ENCODE results near the gene BCAR3.
"Not testable (repeated sequence)": the region's sequence is repeated elsewhere in the genome, so short reads cannot be mapped to it uniquely, and the experiment has no call there.

The BCAR3 gene

DNA sequence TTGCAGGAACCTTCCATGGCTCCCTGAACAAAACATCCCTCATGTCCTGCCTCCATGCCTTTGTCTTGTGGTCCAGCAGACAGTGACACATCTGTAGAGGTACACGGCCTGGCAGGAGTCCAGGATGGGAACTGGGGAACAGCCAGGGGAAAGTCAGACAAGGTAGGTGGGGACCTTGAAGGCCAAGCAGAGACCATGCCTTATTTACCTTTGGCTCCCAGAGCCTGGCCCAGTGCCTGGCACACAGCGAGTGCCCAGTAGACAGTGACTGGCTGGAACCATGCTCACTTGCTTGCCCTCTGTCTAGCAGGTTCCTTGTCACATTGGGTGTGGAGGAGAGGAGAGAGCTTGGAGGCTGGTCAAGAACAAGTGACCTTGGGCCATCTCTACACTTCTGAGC lies 81.0 kb downstream of the BCAR3 start:
- in situ Hi-C loops (cut with MboI; ENCODE audit: low sequenced_read_pairs): no loop called here

DNA sequence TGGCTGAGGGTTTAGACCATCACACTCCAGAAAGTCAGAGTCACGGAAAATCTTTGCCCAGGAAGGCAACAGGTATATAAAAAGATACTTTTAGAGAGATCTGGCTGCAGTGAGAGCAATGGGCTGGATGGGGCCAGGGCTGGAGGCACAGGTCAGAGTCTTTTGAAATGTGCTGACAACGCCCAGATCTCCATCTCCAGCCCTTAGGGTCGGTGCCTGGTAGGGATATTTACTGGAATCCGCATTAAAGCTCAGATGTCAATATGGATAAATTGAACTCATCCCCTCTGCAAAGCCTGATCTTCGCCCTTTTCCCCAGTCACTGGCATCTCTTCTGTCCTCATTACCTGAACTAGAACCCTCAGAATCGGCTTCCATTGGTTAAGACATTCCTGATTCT lies 82.2 kb downstream of the BCAR3 start:
- in situ Hi-C loops (cut with MboI; ENCODE audit: low sequenced_read_pairs): no loop called here

DNA sequence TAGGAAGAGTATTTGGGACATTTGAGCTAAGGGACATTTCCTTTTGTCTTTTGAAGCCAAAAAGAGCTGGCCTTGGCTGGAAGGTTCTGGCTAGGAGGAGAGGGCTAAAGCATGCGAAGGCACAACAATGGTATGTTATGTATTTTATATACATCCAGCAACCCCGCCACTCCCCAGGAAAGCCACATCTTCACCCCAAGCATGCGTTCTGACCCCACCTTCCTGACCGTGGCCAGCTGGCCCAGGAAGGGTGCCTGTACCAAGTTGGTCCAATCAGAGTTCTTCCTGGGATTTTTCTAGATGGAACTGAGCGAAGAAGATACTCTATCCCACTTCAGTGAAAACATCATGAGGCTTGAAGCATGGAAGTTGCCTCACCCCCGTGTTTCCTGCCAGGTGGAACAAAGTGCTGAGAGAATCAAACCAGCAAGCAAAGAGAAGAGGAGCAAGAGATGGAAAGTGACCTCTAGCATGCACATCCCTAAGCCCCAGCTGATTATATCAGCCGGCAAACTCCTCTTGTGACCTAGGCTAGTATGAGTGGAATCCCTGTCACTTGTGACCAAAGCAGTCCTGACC lies 82.7 kb downstream of the BCAR3 start:
- in situ Hi-C loops (cut with MboI; ENCODE audit: low sequenced_read_pairs): no loop called here

DNA sequence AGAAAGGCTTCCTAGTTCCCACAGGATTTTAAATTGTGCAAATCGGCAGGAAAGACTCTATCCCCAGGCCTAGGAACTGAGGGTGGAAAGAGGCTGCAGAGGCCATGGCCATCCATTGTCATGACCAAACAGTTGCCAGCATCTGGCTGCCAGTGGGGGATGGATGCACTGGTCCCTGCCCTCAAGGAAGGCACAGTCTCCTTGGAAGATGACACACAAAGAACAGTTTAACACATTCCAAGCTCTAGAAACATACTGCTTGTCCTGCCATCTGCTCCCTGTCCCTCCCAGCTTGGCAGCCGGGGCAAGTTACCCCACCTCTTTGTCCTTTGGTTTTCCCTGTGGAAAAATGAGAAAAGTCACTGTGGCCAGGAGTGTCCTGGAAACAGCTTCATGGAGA lies 83.2 kb downstream of the BCAR3 start:
- in situ Hi-C loops (cut with MboI; ENCODE audit: low sequenced_read_pairs): no loop called here

DNA sequence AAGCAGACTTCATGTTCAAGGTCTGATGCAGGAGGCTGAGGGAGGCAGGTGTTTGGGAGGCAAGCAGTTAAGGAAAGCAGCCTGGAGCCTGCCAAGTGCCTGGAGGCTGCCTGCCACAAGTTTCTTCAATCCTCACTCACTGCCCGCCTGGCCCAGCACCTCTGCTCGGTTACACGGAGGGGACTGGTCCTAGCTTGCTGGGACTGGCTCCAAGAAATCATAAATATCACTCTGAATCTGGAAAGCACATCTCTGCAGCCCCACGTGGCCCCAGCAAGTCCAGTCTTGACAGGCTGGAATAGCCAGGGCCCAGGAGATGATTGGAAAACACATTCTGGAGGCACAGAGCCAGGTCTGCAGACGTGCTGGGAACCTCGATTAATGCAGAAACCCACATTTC lies 83.9 kb downstream of the BCAR3 start:
- in situ Hi-C loops (cut with MboI; ENCODE audit: low sequenced_read_pairs): no loop called here

DNA sequence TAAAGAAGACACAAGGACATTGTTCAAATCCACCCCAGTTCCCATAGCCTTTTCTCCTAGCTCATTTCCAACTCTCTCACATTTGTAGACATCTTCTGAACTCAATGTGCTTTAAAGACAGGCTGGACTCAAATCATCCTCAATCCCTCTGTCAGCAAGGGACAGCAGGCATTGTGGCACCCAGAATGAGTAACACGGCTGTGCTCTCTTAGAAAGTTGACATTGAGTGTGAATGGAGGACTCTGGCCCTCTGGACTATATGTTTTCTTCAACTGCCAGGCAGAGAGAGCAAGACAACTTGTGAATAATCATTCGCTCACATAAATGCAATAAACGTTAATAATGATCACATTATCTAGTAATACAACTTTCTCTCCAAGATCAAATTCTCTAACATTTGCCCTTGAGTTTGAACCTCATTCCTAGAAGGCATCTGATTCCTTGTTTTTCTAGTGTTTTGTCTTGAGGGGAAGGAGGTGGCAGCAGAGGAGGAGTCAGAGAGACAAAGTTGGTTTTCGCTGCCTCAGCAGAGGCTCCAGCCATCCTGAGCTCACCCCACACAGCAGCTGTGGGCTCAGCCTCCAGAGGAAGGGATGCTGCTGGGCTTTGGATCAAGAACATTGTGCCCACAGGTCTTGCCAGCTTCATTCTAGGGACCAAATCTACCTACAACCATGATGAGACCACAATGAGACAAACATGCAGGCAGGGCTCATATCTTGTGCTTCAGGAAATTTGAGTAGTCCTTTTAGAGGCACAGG lies 85.1 kb downstream of the BCAR3 start:
- in situ Hi-C loops (cut with MboI; ENCODE audit: low sequenced_read_pairs): no loop called here

DNA sequence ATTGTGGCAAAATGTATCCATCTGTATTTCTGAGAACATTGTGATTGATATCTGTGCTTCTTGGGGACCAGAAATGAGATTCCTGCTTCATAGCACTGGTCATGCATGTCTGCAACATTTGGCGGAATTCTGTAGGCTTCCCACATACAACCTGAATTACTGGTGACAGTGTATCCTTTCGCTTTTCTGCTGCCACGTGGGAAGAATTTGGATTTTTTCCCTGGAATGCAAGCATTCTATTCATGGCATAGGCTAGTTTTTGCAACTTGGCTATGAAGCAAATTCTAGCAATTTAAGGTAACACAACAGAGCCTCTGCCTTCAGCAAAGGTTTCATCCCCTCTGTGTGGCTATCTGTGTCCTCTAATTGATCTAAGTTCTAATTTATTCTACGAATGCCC lies 85.9 kb downstream of the BCAR3 start:
- in situ Hi-C loops (cut with MboI; ENCODE audit: low sequenced_read_pairs): no loop called here

DNA sequence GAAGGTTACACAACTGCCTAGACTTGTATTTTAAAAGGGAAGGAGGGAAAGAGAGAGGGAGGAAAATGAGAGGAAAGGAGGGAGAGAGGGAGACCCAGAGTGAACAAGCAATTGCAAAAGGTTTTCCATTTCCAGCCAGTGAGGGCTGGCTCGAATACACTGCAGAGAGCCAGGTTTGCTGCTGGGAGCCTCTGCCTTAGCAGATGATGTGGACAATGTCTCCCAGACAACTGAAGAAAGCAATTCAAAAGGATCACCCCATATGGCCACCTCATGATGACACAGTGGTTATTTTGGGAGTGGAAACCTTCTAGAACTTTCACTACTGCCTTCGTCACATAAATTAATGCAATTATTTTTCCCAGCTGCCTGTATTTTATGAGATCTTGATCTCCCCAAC lies 86.4 kb downstream of the BCAR3 start:
- in situ Hi-C loops (cut with MboI; ENCODE audit: low sequenced_read_pairs): no loop called here

DNA sequence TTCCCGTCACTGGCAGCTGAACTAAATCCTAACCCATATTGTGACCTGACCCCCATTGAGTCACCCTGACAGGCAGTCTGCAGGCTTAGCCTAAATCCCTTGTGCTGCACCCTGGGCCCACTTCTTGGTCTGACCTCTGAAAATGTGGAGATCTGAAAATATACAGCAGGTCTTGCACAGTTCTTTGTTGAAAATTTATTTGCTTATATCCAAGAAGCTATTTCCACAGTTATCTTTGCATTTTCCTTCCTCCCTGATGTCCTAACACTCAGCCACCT lies 87.1 kb downstream of the BCAR3 start:
- in situ Hi-C loops (cut with MboI; ENCODE audit: low sequenced_read_pairs): no loop called here

DNA sequence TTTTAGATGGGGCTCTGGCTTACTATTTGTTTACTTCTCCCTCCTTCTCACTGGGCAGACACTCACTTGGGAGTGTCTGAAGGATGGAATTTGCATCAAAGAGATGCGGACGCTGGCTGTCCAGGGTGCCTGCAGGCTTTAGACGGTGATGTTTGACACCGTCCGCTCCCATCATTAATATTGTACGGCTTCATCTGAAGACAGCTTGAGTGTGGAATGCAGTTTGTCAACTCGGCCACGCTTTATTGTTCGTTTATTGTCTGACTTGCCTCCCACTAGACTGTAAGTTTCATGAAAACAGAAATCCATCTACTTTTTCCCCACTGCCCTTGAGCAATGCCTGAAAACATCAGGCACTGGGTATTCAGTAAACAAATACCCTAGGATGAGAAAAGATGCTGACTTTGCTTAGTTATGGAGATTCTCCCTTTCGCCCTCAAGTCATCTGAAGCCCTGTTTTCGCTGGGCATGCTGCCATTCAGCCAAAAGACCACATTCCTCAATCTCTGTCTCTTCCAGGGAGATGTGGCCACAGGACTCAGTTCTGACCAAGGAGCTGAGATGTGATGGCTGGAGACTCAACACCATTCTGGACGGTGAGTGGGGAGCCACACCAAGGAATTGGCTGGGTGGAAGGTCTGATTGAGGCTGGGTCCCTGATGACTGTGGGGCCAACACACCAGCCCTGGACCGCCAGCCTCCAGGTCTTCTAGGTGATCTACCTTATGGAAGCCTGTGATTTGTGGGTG lies 87.6 kb downstream of the BCAR3 start:
- in situ Hi-C loops (cut with MboI; ENCODE audit: low sequenced_read_pairs): no loop called here

DNA sequence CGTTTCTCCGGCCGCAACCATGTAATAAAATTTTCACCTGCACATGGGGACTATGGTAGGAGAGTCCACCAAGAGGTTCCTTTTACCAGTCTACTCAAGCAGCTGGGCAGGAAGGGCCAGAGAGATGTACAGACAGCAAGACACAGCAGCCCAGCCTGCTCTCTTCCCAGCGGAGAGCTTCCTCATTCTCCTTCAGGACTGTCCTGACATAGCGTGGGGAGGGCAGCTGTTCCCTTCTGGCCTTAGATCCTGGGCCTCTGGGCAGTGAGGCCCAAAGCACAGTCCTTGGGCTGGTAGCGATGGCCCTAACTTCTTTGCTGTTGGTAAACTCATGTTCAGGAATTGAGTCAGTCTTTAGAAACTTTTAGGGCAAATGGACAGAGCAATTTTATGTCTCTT lies 89.1 kb downstream of the BCAR3 start:
- in situ Hi-C loops (cut with MboI; ENCODE audit: low sequenced_read_pairs): no loop called here

DNA sequence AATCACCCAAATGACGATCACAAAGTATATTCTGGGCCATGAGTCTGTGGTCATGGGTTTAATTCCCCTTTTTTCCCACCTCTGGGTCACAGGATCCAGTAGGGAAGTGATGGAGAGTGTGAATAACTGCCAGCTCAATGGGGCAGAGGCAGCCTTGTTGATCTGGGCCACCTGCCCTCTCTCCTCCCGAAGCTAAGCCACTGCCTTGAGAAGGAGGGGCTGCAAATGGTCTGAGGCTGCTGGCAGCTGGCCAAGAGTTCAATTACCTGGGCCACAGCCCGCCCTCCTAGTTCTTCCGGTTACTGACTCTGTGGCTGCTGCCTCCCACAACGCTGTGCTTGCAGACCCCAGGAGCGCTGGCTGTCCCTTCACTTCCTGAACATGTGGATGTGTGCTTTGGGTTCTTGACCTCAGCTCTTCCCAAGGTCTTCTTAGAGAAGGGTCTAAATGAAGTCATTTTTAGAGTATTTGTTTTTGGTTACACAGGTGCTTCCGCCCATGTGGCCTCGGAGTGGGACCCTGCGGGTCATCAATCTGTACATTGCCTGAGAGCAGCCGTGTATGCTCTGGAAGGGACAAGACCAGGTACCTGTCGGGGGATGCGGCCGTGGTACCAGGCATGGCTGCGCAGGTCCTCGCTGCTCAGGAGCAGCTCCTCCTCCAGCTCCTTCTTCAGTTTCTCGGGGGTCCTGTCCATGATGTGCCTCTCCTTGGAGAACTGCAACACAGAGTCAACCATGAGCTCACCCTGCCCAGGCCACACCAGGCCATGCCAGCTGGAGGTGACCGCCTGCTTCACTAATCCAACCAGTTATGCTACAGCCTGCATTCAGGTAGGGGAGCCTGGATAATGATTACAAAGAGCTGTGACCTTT lies 89.7 kb downstream of the BCAR3 start:
- in situ Hi-C loops (cut with MboI; ENCODE audit: low sequenced_read_pairs): no loop called here

DNA sequence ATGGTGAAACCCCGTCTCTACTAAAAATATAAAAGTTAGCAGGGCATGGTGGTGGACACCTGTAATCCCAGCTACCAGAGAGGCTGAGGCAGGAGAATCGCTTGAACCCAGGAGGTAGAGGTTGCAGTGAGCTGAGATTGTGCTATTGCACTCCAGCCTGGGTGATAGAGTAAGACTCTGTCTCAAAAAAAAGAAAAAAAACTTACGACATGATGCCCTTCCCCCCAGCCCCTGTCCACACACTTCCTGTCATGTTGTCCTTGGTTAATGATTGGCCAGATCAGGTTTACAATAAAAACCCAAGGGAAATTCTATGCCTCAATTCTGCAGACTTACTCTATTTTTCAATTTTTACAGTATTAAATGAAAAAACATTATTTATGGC lies 90.4 kb downstream of the BCAR3 start:
- in situ Hi-C loops (cut with MboI; ENCODE audit: low sequenced_read_pairs): not testable (repeated sequence)

DNA sequence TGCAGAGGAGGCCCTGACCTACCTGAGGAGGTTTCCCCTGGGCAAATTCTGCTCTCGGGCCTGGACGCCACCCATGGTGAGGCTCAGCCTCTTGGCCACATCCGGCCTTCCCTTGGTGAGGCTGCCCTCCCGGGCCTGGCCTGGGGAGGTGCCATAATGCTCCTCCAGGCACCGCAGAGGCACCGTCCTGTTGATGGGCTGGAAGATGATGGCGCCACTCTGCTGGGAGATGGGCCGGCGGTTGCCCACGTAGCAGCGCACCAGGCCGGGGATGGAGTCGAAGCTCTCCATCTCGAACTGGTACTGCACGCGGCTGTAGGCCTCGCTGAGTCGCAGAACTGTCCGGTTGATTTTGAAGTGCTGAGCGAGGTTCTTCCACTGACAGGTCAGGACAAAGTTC lies 92.7 kb downstream of the BCAR3 start:
- in situ Hi-C loops (cut with MboI; ENCODE audit: low sequenced_read_pairs): no loop called here

DNA sequence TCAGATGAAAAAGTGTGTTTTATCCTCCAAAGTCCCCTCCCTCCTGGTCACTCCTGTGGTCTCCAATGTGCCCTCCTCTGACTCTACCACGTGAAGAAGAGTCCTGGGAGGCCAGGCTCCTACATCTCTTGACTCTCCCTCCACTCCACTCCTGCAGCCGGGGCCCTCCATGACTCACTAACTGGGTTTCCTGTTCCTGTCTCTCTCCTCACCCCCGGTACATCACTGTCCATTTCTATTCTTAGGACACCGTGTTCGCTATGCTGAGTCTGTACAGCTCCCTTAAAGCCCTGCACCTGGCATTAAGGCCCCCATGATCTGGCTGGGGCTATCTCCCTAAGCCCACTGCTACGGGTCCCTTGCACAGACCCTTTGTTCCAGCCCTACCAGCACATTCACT lies 93.4 kb downstream of the BCAR3 start:
- in situ Hi-C loops (cut with MboI; ENCODE audit: low sequenced_read_pairs): no loop called here

DNA sequence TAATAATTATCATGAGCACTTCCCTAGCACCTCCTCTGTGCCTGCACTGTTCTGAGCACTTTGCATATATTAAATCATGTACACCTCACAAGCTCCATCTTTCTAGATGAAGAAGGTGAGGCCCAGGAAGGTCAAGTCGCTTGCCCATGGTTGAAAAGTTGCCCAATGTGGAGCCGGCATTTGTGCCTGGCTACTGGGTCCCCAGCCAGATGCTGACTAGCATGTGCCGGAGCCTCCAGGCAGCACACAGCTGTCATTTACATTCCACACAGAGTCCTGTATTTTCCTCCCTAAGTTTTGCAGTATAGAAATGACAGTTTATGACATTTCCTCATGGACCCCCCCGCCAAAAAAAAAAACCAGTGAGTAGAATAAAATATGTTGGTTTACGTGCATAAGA lies 94.3 kb downstream of the BCAR3 start:
- in situ Hi-C loops (cut with MboI; ENCODE audit: low sequenced_read_pairs): no loop called here

DNA sequence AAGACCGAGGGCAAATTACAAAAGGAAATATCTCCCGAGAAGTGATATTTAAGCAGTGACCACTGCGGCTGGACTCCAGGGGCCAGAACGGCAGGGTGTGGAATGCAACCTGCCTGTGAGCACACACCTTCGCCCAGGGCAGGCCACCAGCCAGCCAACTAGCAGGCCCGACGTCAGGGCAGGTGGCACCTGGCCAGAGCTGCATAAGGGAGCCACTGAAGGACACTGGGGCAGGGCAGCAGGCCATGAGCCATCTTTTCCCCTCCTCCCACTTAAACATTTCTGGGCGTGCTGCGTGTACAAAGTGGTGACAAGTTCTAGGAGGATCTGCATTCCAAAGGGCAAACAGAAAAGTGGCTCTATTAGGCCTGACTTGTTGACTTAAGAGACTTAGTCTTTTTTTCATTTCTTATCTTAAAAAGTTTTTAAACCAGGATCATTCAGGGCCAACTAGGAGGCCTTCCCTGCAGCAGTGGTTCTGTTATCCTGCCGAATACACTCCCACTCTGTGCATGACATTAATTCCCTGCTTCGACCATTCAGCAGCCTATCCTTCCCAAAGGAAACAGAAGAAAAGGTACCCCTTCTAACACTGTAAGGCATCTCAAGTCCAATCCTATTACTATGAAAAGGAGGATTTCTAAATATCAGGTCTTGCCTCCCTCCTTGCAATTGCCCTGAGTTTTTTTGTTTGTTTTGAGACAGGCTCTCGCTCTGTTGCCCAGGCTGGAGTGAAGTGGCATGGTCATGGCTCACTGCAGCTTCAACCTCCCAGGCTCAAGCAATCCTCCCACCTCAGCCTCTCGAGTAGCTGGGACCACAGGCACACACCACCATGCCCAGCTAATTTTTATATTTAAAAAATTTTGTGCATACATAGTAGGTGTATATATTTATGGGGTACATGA lies 96.3 kb downstream of the BCAR3 start:
- in situ Hi-C loops (cut with MboI; ENCODE audit: low sequenced_read_pairs): no loop called here

DNA sequence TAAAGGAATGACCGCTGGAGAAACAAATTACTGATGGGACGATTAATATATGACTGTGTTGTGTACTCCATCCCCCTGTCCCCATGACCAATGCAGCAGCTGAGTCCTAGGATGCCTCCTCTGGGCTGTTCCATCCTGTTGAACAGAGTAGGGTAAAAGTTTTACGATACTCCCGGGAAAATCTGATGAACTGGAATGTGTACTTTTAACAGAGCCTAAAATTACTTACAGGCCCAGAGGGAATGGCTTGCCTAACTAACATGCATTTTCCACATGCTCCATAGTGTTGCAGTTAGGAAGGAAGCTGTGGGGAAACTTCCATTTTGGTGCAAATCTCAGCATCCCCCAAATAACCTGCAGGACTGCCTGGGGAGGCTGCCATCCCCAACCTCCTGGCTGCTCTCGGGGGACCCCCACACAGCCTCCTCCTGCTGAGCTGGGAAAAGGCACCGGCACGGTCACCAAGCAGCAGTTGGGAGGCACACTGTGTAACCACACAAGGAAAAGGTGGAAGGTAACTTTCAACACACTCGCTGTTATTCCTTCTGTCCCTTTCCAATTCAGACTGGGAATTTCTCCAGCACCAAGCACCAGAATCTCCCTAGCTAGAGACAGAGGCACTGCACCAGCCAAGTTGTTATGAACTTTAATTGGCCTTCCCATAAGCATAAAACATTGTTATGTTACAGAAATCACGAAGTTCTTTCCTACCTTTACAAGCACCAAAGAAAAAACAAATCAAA lies 97.2 kb downstream of the BCAR3 start:
- in situ Hi-C loops (cut with MboI; ENCODE audit: low sequenced_read_pairs): no loop called here

DNA sequence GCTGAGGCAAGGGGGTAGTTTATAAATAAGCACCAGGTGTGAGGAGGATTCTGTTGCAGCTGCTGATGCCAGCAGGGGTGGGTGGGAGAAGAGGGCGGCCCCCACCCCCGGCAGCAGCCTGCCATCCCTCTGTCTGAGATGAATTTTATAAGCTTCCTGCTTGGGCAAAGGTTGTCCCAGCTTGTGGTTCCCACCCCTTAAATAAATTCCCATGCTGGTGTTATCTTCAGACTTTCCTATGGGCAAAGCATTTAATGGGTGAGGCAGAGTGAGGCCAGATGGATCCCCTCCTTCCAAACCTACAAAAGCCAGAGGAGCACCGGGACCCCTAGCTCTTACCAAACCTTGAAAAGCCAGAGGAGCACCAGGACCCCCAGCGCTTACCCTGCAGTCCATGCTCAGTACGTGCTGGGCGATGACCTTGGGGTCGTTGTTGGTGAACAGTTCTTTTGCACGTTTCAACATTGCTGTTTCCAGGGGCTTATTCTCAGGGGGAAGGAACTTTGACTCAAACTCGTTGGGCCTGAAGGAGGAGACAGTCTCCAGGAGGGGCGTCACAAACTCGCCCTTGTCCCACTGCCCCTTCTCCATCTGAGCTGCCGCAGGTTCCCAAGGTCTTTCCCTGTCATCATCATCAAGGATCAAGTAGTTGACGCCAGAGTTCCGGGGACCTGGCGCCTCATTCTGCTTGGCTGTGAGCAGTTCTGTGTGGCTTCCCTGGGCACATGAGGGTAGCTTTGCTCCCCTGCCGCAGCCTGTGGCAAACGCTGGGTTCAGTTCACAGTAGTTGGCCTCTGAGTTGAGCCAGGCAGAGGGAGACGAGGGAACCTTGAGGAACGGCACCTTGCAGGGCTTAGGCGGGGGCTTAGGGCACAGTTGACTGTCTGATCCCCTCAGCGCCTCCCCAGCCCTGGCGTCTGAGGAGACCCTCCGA lies 99.5 kb downstream of the BCAR3 start:
- in situ Hi-C loops (cut with MboI; ENCODE audit: low sequenced_read_pairs): no loop called here

Data from hTERT RPE-1 (cell line).